GM20000 (cell line): ENCODE results near the gene DGKG.

Experiments used
- DNase-seq: peaks from one replicate; pipeline ENCODE4 v3.0.0; 2012; ENCODE audit warnings: low spot score
- CTCF ChIP-seq: IDR thresholded peaks from 2 replicates; pipeline ENCODE4 v1.5.1; 2012; ENCODE audit warnings: mild to moderate bottlenecking, control low read depth; ENCODE audit errors: extremely low read depth, missing control alignments

The DGKG gene

DNA sequence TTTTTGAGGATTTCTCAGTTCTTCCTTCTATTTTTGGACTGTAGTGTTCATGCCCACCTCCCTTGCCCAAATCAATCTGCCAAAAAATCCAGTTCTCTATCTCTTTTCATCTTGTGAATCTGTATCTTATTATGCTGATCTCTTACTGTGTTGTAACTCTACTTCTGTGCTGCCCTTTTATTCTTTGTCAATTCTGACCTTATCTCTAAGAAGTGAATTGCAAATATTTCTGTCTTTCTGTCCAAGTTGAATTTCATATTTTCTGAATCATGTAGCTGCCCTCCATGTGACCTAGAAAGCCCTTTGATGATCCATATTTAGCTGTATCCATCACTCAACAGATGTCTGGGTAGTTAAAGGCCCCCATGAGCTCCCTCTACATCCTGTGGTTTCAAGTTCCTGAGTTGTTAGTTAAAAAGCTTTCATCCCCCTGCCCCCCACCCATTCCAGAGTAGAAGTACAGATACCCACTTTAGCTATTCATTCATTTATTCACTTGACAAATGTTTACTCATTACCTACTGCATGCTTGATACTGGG is 219.6 kb downstream of the DGKG start:
- TF ChIP-seq CTCF = no peak
- DNase-seq = no peak

- no peak for TF ChIP-seq CTCF
- no peak for DNase-seq
These were observed 220.2 kb downstream of the DGKG start for GRCh38 chr3:186141790-186142189.

GRCh38 chr3:186138272-186138981 is 223.6 kb downstream of the DGKG start:
- DNase-seq = no peak
- TF ChIP-seq CTCF = no peak

- no peak for DNase-seq
- no peak for TF ChIP-seq CTCF
These were observed 224.9 kb downstream of the DGKG start for GRCh38 chr3:186137051-186137685.

GRCh38 chr3:186133980-186134379 is 228.1 kb downstream of the DGKG start:
- DNase-seq = no peak
- TF ChIP-seq CTCF = no peak

DNA sequence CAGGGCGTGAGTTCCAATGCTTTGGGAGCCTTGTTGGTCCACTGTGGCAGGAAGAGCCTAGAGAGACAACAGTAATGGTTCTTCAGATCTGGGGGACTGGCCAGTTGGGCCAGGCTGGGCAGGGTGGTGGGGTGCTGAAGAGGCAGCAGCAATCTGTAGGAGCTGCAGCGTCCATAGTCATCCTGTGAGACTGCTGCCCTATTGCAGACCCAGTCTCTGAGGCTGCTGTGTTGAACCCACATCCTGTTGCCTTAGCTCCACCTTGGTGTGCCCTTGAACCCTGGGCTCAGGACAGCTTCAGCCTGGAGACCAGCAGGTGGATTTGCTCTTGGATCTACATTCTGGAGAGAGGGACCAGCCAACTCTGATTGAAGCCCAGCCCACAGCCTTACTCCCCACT is 229.5 kb downstream of the DGKG start:
- no peak for DNase-seq
- TF ChIP-seq CTCF = no peak

GRCh38 chr3:186129206-186129605 is 232.8 kb downstream of the DGKG start:
- no peak for DNase-seq
- TF ChIP-seq CTCF = no peak
